K562 (cell line): ENCODE results near the gene SLC25A51. TPM values are rescaled to one million over a fixed set of nuclear protein-coding genes. Genes with fewer than 3 reads are reported as not detected.

Source experiments
- ATAC-seq: fragments of 200-7000 bp; cut with Tn5 transposase; 3 replicates; pipeline ENCODE4 v1.9.1; 2020; ENCODE audit warnings: moderate library complexity
- BruUV-seq: library from RNA; stranded (reverse); fragments of 400-500 nt; replicated peaks from 2 replicates; lab custom pipeline; 2021; lab: Mats Ljungman, UMichigan
- CTCF ChIA-PET: fragments of 300-600 bp; formaldehyde crosslinking; extraction: SDS; loops from one replicate; lab custom pipeline; 2021; ENCODE audit warnings: low intra/inter-chr PET ratio; lab: Yijun Ruan, JAX
- POLR2A ChIA-PET: fragments of 300-600, 350-650 bp; sonication (Branson Sonifier 250); formaldehyde crosslinking; extraction: SDS; loops from one replicate; lab custom pipeline; 2021; ENCODE audit warnings: antibody characterized with exemption, inconsistent platforms; lab: Yijun Ruan, JAX
- DNase-seq, 4 experiments: peaks; one replicate each; pipeline versions ENCODE4 v3.0.0 to v3.0.0-alpha.2; 2011 to 2018; ENCODE audit warnings: low spot score in 3 of 4, mixed read lengths in 3 of 4; ENCODE audit errors: extremely low read depth in 1 of 4
- FAIRE-seq: peaks from 2 replicates; lab custom pipeline; 2011; peaks lifted over from hg19 to GRCh38; lab: Jason Lieb, UNC
- H2AFZ ChIP-seq: 2 replicates; pipeline ENCODE4 v1.6.0; 2011; ENCODE audit warnings: low read depth, low read length, control low read depth, inconsistent platforms
- H3K27ac ChIP-seq: fragments of 200-600 bp; 3 replicates; pipeline ENCODE4 v1.8.0; 2011; ENCODE audit warnings: low read depth, mild to moderate bottlenecking, control low read depth, inconsistent platforms, low read length, moderate library complexity, mixed read lengths; ENCODE audit errors: extremely low read depth
- H3K27me3 ChIP-seq, 2 experiments: fragments of 300-600 bp in 1 of 2; 2 replicates in 1 of 2; 3 replicates in 1 of 2; pipeline versions ENCODE4 v1.6.0 to v1.8.0; 2011; ENCODE audit warnings: inconsistent platforms in 2 of 2, low read length in 2 of 2, mild to moderate bottlenecking in 1 of 2, mixed read lengths in 1 of 2, moderate library complexity in 1 of 2; ENCODE audit not compliant: control insufficient read depth in 2 of 2, insufficient read depth in 2 of 2
- H3K36me3 ChIP-seq: fragments of 300-600 bp; 3 replicates; pipeline ENCODE4 v1.8.0; 2011; ENCODE audit warnings: mild to moderate bottlenecking, low read length, inconsistent platforms; ENCODE audit not compliant: control insufficient read depth, insufficient read depth
- H3K4me1 ChIP-seq, 2 experiments: fragments of 200-600 bp in 1 of 2; replicated peaks in 1 of 2; 2 replicates in 1 of 2; 3 replicates in 1 of 2; pipeline versions ENCODE4 v1.5.1 to v1.8.0; 2011; ENCODE audit warnings: inconsistent platforms in 2 of 2, low read length in 2 of 2, mild to moderate bottlenecking in 1 of 2, mixed read lengths in 1 of 2, moderate library complexity in 1 of 2; ENCODE audit not compliant: control insufficient read depth in 2 of 2, insufficient read depth in 2 of 2
- H3K4me2 ChIP-seq: 2 replicates; pipeline ENCODE4 v1.6.1; 2011; ENCODE audit warnings: low read length, control low read depth, inconsistent platforms, mixed read lengths; ENCODE audit not compliant: insufficient read depth
- H3K4me3 ChIP-seq: fragments of 200-600 bp; sonication (generic), shearing (Covaris generic); 2 replicates; pipeline ENCODE4 v1.5.1; 2016; ENCODE audit warnings: control low read depth, inconsistent platforms
- H3K79me2 ChIP-seq: fragments of 200-600 bp; 3 replicates; pipeline ENCODE4 v1.8.0; 2011; ENCODE audit warnings: low read length, inconsistent platforms; ENCODE audit not compliant: control insufficient read depth, insufficient read depth
- H3K9ac ChIP-seq, 2 experiments: 2 replicates each; pipeline versions ENCODE4 v1.6.0 to v1.6.1; 2011; ENCODE audit warnings: low read depth in 2 of 2, low read length in 2 of 2, control low read depth in 1 of 2, inconsistent platforms in 1 of 2, mild to moderate bottlenecking in 1 of 2, mixed read lengths in 1 of 2; ENCODE audit not compliant: insufficient read depth in 1 of 2
- H3K9me1 ChIP-seq: one replicate; pipeline ENCODE4 v1.6.0; 2011; ENCODE audit warnings: inconsistent platforms, mild to moderate bottlenecking, low read length, moderate library complexity; ENCODE audit not compliant: control insufficient read depth, insufficient read depth
- H3K9me3 ChIP-seq: replicated peaks from 2 replicates; pipeline ENCODE4 v1.5.1; 2011; ENCODE audit warnings: low read depth, low read length, inconsistent platforms; ENCODE audit not compliant: control insufficient read depth, insufficient read depth
- H4K20me1 ChIP-seq: replicated peaks from 2 replicates; pipeline ENCODE4 v1.6.1; 2011; ENCODE audit warnings: low read length, inconsistent platforms, mixed read lengths; ENCODE audit not compliant: control insufficient read depth, insufficient read depth
- CEBPG ChIP-seq, 3 experiments: fragments of 200-800 bp in 1 of 3; sonication (Bioruptor generic) in 1 of 3; sonication (generic) in 1 of 3; formaldehyde crosslinking in 1 of 3; IDR thresholded peaks in 2 of 3; conservative IDR thresholded peaks in 1 of 3; 2 replicates each; pipeline versions ENCODE4 v1.6.1 to v1.8.0; 2016 to 2022; ENCODE audit warnings: missing compliant biosample characterization in 2 of 3, missing genetic modification characterization in 2 of 3, mild to moderate bottlenecking in 1 of 3, missing genetic modification reagents in 1 of 3
- RBM25 ChIP-seq: fragments of 200-400 bp; formaldehyde crosslinking; IDR thresholded peaks from 2 replicates; pipeline ENCODE4 v1.6.1; 2018; ENCODE audit warnings: low read length, low read depth, moderate library complexity; ENCODE audit not compliant: severe bottlenecking
- ZNF121 ChIP-seq: sonication (generic); formaldehyde crosslinking; conservative IDR thresholded peaks from 2 replicates; pipeline ENCODE4 v1.8.0; 2022; ENCODE audit warnings: missing genetic modification reagents
- WGBS: fragments of 100-300 bp; shearing (Covaris generic); methylation state at CpG from one replicate; pipeline ENCODE4 v1.1.6; 2016; ENCODE audit warnings: low coverage, mixed read lengths; ENCODE audit not compliant: insufficient coverage; ENCODE audit errors: missing lambda C conversion rate; 5-methylcytosine and 5-hydroxymethylcytosine counted together
- in situ Hi-C: fragments of 300-500 bp; cut with MboI; formaldehyde crosslinking; loops from 4 replicates; pipeline ENCODE4 v1.15.0; 2018; ENCODE audit warnings: inconsistent platforms, mixed read lengths
- intact Hi-C: fragments of 100-400 bp; cut with micrococcal nuclease; formaldehyde crosslinking; loops from 2 replicates; pipeline ENCODE4 v1.14.2; 2022
- polyA plus RNA-seq, 8 experiments: library from polyadenylated mRNA; depleted of rRNA in 4 of 8; stranded (reverse) in 5 of 8; unstranded in 3 of 8; fragments of >200 nt; fragmentation: Nextera tagmentation in 2 of 8; fragmentation: Illumina TruSeq in 1 of 8; extraction: Ambion mirVana in 2 of 8; extraction: Trizol in 1 of 8; gene quantifications; 2 replicates each; pipeline versions ENCODE4 v1.2.1 to v1.2.3, GENCODE V29; 2011 to 2014; ENCODE audit warnings: inconsistent platforms in 1 of 8, missing spikeins in 1 of 8
- total RNA-seq, 7 experiments: library from RNA; depleted of rRNA in 6 of 7; stranded (reverse); fragments of >200 nt in 6 of 7; fragmentation: Illumina TruSeq in 2 of 7; extraction: Trizol in 2 of 7; gene quantifications; 2 replicates each; pipeline versions ENCODE4 v1.2.1 to v1.2.3, GENCODE V29; 2011 to 2021; ENCODE audit warnings: low replicate concordance in 1 of 7
- TF ChIP-seq, protein P1 (sequence below): fragments of 250-450 bp; sonication (Bioruptor Pico); IDR thresholded peaks from 2 replicates; pipeline ENCODE4 v1.4.0; 2020
- TF ChIP-seq, protein P2 (sequence below): sonication (generic); formaldehyde crosslinking; IDR thresholded peaks from 2 replicates; pipeline ENCODE4 v1.8.0; 2022; ENCODE audit warnings: mild to moderate bottlenecking, low read depth, missing genetic modification reagents

SLC25A51 gene
- total and polyA plus RNA-seq, 9 of the 15 experiments (the other 6 are each of a cell fraction or from before 2014, with no cell fraction given), result 9.1 to 40.7 (median 24.5) TPM

DNA sequence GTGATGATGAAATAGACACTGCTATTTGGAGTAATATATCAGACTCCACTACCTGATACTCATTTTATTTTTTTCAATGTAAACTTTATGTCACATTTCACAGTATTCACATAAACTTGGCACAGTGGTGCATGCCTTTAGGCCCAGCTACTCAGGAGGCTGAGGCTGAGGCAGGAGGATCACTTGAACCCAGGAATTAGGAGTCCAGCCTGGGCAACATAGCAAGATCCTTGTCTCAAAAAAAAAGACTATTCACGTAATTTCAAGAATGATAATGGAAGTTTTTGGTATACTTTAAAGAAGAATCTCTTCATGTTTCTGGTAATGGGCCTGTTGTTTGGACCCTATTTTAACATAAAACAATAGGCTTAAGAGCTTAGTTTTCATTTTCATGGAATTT is 47.4 kb downstream of the SLC25A51 start:
- no peak for ATAC-seq
- BruUV-seq, result no TSS peak
- Histone ChIP-seq H2AFZ (no peak overlapping the region), H3K4me1 (no peaks in the 10 kb centered on the region), H3K4me2 (no peak overlapping the region), H4K20me1 (no peaks in the 10 kb centered on the region), H3K9me3 (no peaks in the 10 kb centered on the region), H3K79me2 (no peaks in the 10 kb centered on the region), H3K9ac (no peak overlapping the region), H3K4me3 (no peak overlapping the region), H3K36me3 (peaks cover 75% of the 10 kb centered on the region), H3K27me3 (no peaks in the 10 kb centered on the region), H3K9me1 (no peaks in the 10 kb centered on the region), H3K27ac (no peak overlapping the region)
- DNase-seq, result no peak
- in situ Hi-C loops, result no loop called here
- ChIA-PET POLR2A (interaction anchor here (1.2 to 1.5 kb wide), 2 partner anchors 11 to 16 kb away, joined by 3 to 5 read pairs; no protein-coding TSS in a partner anchor), CTCF (no interaction called here)
- WGBS, result 81% methylated on average over 1 of the region's 1 CpG
- FAIRE-seq, result no peak
- TF ChIP-seq, protein P1, sequence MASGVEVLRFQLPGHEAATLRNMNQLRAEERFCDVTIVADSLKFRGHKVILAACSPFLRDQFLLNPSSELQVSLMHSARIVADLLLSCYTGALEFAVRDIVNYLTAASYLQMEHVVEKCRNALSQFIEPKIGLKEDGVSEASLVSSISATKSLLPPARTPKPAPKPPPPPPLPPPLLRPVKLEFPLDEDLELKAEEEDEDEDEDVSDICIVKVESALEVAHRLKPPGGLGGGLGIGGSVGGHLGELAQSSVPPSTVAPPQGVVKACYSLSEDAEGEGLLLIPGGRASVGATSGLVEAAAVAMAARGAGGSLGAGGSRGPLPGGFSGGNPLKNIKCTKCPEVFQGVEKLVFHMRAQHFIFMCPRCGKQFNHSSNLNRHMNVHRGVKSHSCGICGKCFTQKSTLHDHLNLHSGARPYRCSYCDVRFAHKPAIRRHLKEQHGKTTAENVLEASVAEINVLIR (CRISPR knock-in tag), result no peak
- TF ChIP-seq ZNF121 (CRISPR knock-in tag) (peak; percentile 92), RBM25 (peak; percentile 60), CEBPG (CRISPR knock-in tag; IDR thresholded peaks at IDR 0.05) (no peak), CEBPG (tag; conservative IDR thresholded peaks at IDR 0.05 in 1 of 2, IDR thresholded peaks at IDR 0.05 in 1 of 2) (peak in 1 of 2 experiments; percentile 43; a peak in 2 of 4 replicates)
- TF ChIP-seq, protein P2, sequence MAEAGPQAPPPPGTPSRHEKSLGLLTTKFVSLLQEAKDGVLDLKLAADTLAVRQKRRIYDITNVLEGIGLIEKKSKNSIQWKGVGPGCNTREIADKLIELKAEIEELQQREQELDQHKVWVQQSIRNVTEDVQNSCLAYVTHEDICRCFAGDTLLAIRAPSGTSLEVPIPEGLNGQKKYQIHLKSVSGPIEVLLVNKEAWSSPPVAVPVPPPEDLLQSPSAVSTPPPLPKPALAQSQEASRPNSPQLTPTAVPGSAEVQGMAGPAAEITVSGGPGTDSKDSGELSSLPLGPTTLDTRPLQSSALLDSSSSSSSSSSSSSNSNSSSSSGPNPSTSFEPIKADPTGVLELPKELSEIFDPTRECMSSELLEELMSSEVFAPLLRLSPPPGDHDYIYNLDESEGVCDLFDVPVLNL, result no peak
- intact Hi-C loops, result no loop called here
